Activated T-cell treated with anti-CD3 and anti-CD28 coated beads, Interleukin-2, amount 50 U/mL, for 48 hours (primary cell): ENCODE data around the gene ZDHHC12.
"Not testable (repeated sequence)": the region's sequence is repeated elsewhere in the genome, so short reads cannot be mapped to it uniquely, and the experiment has no call there.

Experiments
- DNase-seq, 2 experiments: peaks; one replicate each; pipeline ENCODE4 v3.0.0-alpha.2; 2020

ZDHHC12 gene

DNA sequence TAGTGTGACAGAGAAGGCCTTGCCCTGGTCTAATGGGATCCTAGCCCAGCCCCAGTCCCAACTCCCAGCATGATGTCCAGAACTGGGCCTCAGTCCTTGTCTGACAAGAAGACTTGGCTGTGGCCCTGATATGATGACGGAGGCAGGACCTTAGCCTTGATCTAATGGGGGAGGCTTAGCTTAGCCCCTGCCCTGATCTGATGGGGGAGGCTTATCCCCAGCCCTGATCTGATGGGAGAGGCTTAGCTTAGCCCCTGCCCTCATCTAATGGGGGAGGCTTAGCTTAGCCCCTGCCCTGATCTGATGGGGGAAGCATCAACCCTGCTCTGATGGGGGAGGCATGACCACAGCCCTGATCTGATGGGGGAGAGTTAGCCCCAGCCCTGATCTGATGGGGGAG lies 17.9 kb downstream of the ZDHHC12 start:
- no peak for DNase-seq

- no peak for DNase-seq
Observed at GRCh38 chr9:128705051-128705965, 18.6 kb downstream of the ZDHHC12 start.

DNA sequence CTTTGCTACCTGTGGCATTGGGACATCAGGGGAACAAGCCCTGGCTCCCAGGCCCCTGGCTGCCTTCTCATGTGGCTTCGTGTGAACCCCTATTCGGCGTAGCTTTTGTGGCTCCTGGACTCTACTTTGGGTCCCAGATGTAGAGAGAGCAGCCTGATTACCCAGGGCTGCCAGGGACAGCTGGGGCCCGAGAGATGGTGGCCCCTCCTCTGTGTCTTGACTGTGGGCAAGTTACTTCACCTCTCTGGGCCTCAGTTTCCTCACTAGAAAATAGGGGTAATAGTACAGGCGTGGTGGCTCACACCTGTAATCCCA lies 19.6 kb downstream of the ZDHHC12 start:
- DNase-seq: no peak

DNA sequence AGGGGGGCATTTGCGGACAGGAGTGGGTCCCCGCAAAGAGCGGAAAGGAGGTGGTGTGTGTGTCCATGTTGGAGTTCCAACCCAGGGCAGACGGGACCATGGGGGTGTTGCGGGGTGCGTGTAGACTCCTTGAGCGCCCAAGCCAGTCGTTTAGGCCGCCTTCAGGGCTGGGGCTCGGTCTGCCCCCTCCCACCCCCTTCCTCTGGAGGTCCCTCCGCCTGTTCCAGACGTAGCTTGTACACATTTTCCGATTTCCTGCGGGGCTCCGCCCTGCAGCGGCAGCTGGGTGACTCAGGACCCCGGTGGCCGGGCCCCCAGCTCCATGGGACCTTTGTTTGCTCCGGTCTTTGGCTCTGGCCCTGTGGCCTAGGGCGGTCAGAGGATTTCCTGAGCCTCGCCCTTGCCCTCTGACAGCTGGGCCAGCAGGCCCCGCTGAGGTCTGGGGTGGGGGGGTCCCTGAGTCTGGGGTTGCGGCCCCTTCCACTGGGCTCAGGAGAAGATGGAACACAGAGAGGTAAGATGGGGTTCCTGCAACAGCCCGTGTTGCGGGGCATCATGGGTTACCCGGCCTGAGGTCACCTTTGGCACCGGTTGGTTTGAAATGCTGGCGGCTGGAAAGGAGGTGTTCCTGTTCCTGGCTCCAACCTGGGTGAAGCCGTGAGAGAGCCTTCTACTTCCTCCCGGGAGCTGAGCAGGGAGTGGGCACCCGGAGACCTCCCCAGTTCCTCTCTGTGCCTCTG lies 20.1 kb downstream of the ZDHHC12 start:
- no peak for DNase-seq

- peak; percentile 48 to 59 for DNase-seq
Observed at GRCh38 chr9:128702949-128703615, 20.8 kb downstream of the ZDHHC12 start.

GRCh38 chr9:128702445-128702948 lies 21.4 kb downstream of the ZDHHC12 start, which contains the start of gene PKN3:
PKN3 (plus strand) TSS chr9:128702503; CDS start chr9:128702916, 413 bp downstream.
- peak; percentile 94 to 96 for DNase-seq

DNA sequence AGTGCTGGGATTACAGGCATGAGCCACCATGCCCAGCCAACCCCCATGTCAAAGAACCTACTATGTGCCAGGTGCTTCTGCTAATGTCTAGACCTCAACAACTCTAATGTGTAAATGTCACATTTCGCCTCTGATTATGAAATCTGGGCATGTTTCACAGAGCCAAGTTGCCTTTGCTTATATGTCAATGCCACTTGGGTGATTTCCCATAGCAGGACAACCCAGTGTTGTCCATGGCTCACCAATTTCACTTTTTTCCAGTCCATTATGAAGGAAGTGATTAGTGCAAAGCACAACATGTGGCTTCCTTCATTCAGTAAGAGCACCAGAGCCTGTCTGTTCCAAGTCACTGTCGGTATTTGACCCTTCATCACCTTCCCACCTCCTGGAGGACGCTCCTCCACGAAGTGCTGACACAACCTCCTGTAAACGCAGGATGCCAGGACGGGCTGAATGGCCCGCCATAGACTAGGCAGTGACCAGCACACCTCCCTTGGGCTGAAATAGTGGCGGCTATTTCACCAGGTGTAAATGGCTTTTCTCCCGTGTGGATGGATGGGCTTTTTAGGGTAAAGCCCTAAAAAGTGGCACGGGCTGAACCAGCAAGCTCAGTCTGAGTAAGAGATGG lies 22.6 kb downstream of the ZDHHC12 start:
- no peak for DNase-seq

DNA sequence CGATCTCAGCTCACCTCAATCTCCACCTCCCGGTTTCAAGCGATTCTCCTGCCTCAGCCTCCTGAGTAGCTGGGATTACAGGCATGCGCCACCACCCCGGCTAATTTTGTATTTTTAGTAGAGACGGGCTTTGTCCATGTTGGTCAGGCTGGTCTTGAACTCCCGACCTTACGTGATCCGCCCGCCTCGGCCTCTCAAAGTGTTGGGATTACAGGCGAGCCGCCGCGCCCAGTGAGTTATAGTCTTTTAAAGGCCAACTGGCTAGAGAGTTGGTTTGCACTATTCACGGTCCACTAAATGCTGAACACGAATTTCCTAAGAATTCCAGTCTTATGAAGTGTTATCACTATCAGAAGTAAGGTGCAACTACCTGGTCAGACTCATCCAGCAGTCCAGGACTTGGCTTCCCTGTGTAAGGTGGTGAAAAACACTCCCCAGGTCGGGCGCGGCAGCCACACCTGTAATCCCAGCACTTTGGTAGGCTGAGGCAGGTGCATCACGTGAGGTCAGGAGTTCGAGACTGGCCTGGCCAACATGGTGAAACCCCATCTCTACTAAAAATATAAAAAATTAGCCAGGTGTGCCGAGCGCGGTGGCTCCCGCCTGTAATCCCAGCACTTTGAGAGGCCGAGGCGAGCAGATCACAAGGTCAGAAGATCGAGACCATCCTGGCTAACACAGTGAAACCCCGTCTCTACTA lies 24.7 kb downstream of the ZDHHC12 start:
- not testable (repeated sequence) for DNase-seq

DNA sequence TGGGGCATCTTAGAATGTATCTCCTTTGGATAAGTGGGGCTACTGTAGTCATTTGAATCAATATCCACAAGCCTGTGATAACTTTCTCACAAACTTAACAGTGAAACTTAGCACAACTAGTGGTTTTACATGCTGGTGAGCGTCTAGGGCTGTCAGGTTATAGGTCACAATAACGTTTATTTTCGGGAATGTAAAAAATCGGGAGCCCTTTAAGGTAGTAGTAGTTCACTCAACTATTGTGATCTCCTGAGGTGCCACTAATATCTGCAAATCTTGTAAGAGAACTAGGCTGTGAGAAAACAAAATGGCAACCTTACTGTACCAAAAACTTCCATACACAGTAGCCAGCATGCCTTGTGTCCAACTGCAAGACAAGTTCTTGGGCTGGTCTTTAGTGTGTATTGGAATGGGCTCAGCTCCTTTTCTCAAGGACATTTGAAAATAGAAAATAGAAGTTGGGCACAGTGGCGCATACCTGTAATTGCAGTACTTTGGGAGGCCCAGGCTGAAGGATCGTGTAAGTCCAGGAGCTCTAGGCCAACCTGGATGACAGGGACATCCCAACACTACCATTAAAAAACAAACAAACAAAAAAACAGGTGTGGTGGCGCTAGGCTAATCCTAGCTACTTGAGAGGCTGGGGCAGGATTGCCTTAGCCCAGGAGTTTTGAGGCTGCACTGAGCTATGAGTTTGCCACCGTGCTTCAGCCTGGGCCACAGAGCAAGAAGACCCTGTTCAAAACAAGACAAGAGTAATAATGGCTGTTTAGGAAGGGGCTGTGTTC lies 26.8 kb downstream of the ZDHHC12 start:
- no peak for DNase-seq

DNA sequence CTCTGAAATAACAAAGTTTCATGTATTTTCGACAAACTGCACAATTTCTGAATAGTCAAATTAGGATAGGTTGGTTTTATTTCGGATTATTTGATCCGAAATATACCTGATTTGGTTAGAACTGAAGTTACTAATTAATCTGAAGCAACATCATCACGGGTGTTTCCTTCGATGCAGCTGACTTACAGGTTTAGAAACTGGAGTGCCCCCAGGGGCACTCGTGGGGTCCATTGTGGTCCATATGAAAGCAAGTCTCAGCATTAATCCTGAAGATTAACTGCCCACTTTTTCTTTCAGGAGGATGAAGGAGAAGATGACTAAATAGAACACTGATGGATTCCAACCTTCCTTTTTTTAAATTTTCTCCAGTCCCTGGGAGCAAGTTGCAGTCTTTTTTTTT lies 29.6 kb downstream of the ZDHHC12 start:
- no peak for DNase-seq

- DNase-seq: not testable (repeated sequence)
Observed at GRCh38 chr9:128693738-128694137, 30.2 kb downstream of the ZDHHC12 start.

DNA sequence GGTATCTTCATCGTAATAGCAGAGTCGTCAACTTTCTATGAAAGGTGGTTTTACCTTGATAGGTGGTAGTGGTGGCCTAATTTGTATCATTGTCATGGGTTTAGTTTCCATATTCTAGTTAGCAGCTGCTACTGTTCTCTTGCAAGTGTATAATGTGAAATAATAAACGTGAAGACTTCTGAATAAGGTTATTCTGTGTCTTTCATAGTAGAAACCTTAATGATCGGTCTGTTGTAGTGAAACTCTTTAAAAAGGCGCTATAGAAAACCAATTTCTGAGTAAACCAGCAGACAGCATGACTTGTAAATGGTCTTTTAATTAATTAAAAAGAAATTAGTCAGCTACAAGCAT lies 33.3 kb downstream of the ZDHHC12 start:
- DNase-seq: no peak

GRCh38 chr9:128689820-128690683 lies 33.9 kb downstream of the ZDHHC12 start:
- DNase-seq: peak; percentile 46 to 52

DNA sequence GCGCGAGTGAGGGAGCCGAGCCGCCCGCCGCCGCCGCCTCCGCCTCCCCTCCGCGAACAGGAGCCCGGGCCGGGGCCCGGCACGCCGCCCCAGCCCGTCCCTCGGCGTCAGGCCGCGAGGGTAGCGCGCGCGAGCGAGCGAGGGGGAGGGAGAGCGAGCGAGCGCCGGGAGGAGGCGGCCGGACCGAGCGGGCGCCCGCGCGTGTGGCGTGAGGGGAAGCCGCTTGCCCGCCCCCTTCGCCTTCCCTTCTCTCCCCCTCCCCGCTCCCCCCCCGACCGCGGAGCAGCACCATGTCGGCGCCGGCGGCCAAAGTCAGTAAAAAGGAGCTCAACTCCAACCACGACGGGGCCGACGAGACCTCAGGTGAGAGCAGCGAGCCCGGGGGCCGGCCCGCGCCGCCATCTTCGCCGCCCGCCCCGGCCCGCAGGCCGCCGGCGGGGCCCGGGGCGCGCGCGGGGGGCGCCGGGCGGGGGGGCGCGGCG lies 34.6 kb downstream of the ZDHHC12 start:
- no peak for DNase-seq

- peak; percentile 93 to 95 for DNase-seq
Observed at GRCh38 chr9:128688501-128689292, 35.2 kb downstream of the ZDHHC12 start, which contains the start of gene SET. SET (plus strand) TSS chr9:128689222; CDS start chr9:128689583, 361 bp downstream.

DNA sequence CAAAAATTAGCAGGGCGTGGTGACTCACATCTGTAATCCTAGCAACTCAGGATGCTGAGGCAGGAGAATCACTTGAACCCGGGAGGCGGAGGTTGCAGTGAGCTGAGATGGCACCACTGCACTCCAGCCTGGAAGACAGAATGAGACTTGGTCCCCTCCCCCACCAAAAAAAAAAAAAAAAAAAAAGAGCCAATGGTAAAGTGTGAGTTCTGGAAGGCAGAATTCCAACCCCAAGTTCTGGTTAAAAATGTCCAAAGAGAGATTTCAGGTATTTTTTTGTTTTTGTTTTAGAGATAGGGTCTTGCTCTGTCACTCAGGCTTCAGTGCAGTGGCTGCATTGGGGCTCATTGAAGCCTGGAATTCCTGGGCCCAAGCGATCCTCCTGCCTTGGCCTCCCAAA lies 36.5 kb downstream of the ZDHHC12 start:
- DNase-seq: no peak

DNA sequence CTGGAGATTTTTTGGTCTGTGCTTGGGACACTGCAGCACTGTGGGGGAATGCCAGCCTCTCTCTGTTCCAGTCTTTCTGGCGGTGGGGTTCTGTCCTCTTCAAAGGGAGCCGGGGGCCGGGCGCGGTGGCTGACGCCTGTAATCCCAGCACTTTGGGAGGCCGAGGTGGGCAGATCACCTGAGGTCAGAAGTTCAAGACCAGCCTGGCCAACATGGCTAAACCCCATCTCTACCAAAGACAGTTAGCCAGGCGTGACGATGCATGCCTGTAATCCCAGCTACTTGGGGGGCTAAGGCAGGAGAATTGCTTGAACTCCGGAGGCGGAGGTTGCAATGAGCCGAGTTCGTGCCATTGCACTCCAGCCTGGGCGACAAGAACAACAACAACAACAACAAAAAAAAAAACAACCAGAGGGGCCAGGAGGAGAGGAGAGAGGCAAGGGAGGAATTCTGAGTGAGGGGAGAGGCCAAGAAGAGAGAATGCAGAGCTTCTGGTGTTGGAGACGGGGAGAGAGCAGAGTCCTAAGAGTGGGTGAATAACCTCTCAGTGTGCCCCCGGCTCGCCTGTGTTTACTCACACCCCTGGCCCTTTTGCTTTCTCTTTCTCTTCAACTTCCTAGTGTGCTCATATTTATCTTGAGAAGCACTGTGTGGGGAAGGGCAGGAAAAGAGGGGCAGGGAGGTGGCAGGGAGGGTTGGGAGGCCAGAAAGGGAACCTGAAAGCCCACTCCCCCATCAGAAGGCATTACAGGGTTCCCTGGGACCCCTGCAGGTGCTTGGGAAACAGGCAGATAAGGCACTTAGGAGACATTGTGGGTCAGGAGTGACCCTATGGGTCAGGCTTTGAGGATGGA lies 38.1 kb downstream of the ZDHHC12 start:
- peak; percentile 41 to 57 for DNase-seq
